Measurements from ENCODE around the gene PTPRD. TPM values are rescaled to one million over a fixed set of nuclear protein-coding genes. Genes with fewer than 3 reads are reported as not detected.

PTPRD gene
- total and polyA plus RNA-seq, 9 donors: 45.2 to 104 (median 80.0) TPM

DNA sequence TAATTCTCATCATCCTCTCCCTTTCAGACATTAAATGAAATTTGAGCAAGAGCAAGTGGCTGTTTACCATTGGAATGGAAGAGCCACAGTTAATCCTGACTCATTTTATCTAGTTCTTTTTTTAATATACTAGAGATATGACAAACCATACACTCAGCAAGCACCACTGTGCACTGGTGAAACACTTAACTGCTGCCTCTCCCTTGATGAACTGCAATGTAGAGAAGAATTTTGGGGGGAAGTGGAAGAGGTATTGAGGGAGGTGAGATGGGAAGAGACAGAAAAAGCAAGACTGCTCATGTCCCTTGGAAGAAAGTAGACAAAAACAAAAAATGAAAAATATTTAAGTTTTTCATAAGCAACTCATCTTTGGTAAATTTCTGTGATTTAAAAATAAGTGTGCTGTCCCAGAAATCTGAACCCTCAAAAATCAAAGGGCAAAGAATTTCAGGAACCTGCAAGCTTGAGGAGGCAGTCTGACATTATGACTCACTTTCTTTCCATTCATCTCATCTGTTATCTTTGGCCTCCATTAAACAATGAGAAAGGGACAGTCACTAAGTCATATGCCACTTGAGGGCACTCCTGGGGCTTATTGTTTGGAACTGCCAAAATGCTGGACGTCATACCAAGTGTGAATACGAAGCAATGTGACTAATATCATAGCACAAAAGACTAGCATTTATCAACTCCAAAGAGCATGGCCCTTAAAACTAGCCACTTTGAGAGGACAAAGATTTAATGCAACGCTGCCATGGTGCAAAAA, 2246.5 kb downstream of the PTPRD start:
- H3K4me1 ChIP-seq (ENCODE audit: control insufficient read depth, insufficient read depth, low read length): no peaks in the 10 kb centered on the region
- no peaks in the 10 kb centered on the region for H3K9me3 ChIP-seq (replicated peaks; ENCODE audit: control insufficient read depth, low read depth, low read length)
- H3K27ac ChIP-seq (ENCODE audit: low read length): no peak overlapping the region
- no peak overlapping the region for H3K4me3 ChIP-seq (ENCODE audit: low read length)
- WGBS (ENCODE audit: insufficient coverage): no CpG with 5 or more reads among the region's 3 CpGs
- no peak for DNase-seq
- H3K27me3 ChIP-seq (ENCODE audit: control insufficient read depth, insufficient read depth, low read length): no peaks in the 10 kb centered on the region
- H3K36me3 ChIP-seq (ENCODE audit: control insufficient read depth, insufficient read depth, low read length): no peaks in the 10 kb centered on the region

DNA sequence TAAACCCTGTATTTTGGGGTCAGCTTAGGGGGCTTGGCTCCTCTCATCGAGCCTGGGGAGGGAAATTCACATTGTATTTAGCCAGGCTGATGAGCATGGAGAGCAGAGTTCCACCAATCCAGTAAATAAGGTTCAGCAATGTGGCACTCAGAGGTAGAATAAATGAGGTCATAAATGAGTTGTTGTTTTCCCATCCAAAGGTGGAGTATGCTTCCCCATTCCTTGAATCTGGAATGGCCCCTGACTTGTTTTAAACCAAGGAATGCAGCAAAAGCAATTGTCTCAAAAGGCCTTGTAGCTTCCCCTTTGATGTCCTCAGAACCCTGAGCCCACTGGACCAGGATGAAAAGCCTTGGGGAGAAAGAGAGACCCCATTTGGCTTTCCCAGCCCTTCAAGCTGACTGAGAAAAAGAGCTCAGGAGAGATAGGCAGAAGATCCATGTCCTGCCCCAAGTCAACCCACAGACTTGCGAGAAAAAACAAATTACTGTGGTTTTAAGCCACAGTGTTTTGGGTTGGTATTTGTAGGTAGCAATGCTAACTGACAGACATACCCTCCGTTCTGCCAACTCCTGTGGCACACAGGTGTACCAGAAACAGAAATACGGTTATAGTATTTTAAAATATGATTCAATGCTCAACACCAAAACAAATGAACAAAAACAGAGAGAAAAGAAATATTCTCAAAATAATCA, 2247.2 kb downstream of the PTPRD start:
- Histone ChIP-seq H3K4me3 (ENCODE audit: low read length) (no peak overlapping the region), H3K4me1 (ENCODE audit: control insufficient read depth, insufficient read depth, low read length) (no peaks in the 10 kb centered on the region), H3K9me3 (replicated peaks; ENCODE audit: control insufficient read depth, low read depth, low read length) (no peaks in the 10 kb centered on the region), H3K27ac (ENCODE audit: low read length) (no peak overlapping the region), H3K27me3 (ENCODE audit: control insufficient read depth, insufficient read depth, low read length) (no peaks in the 10 kb centered on the region), H3K36me3 (ENCODE audit: control insufficient read depth, insufficient read depth, low read length) (no peaks in the 10 kb centered on the region)
- no peak for DNase-seq
- WGBS (ENCODE audit: insufficient coverage): 100% methylated on average over 1 of the region's 4 CpGs

DNA sequence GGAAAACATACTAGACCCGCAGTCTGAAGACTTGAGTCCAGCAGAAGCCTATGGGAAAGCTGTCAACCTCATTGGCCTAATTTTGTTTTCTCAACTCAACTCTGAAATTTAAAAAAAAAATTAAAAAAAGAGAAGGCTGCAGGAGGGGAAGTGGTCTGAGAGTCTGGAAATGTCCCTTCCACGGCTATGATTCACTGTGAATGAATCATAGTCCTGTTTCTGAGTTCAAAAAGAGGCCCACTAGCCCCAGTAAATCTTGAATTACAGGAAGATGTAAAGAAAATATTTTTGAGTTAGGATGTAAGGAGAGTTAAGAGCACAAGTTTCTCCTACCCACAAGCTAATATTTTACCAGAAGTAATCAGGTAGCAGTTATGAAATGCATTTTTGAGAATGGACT, 2247.8 kb downstream of the PTPRD start:
- DNase-seq: peak; percentile 13
- Histone ChIP-seq H3K36me3 (ENCODE audit: control insufficient read depth, insufficient read depth, low read length) (no peaks in the 10 kb centered on the region), H3K4me1 (ENCODE audit: control insufficient read depth, insufficient read depth, low read length) (no peaks in the 10 kb centered on the region), H3K27me3 (ENCODE audit: control insufficient read depth, insufficient read depth, low read length) (no peaks in the 10 kb centered on the region), H3K9me3 (replicated peaks; ENCODE audit: control insufficient read depth, low read depth, low read length) (no peaks in the 10 kb centered on the region), H3K4me3 (ENCODE audit: low read length) (no peak overlapping the region), H3K27ac (ENCODE audit: low read length) (no peak overlapping the region)
- WGBS (ENCODE audit: insufficient coverage): no CpG with 5 or more reads among the region's 2 CpGs

DNA sequence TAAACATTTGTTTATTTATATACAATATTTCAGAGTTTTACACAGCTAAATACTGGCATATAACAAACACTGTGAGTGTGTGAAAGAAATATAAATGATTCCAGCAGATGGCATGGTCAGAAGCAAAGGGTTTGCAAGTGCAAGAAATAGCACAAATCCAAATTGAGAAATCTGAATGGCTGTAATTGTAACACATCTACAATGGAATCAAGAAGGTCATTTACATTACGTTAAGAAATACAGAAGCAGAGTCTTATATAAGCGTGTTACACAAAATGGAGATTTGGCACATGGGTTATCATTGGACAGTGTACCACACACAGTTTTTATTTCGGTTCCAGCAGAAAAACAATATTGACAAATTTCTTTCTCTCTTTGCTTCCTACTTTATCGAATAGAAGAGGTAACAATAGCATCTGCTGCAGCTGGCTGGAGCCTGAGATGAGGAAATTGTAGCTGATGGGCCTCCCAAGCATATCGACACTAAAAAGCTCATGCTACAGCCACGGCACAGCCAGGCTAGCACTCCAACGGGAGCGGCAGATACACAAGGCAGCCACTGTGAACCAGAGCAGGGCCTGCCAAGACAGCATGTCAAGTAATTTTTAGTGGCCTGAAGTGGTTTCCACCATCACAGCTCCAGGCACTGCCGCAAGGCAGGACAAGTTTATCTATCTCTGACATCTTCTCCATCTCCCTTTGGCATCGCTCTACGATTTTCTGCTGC, 2248.6 kb downstream of the PTPRD start:
- Histone ChIP-seq H3K27me3 (ENCODE audit: control insufficient read depth, insufficient read depth, low read length) (no peaks in the 10 kb centered on the region), H3K36me3 (ENCODE audit: control insufficient read depth, insufficient read depth, low read length) (no peaks in the 10 kb centered on the region), H3K9me3 (replicated peaks; ENCODE audit: control insufficient read depth, low read depth, low read length) (no peaks in the 10 kb centered on the region), H3K27ac (ENCODE audit: low read length) (no peak overlapping the region), H3K4me3 (ENCODE audit: low read length) (no peak overlapping the region), H3K4me1 (ENCODE audit: control insufficient read depth, insufficient read depth, low read length) (no peaks in the 10 kb centered on the region)
- WGBS (ENCODE audit: insufficient coverage): 76% methylated on average over 4 of the region's 11 CpGs
- DNase-seq: no peak

DNA sequence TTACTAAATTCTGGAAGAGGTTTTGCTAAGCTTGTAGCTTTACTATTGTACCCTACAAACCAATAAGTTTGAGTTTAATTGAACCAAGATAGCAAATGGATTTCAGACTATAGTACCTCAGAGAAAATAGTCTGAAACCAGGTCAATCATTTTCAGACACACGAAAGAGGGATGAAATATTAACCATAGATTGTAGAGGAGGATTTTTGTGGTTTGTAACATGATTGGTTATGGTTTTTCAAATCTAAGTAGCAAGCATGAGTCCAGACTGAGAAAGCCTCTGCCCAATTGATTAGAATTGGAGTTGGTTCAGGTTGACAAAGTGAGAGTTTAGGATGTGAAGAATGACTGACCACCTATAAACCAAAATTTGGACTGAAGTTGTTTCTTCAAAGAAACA, 2250.6 kb downstream of the PTPRD start:
- H3K4me1 ChIP-seq (ENCODE audit: control insufficient read depth, insufficient read depth, low read length): no peaks in the 10 kb centered on the region
- WGBS (ENCODE audit: insufficient coverage): no CpG with 5 or more reads among the region's 1 CpG

DNA sequence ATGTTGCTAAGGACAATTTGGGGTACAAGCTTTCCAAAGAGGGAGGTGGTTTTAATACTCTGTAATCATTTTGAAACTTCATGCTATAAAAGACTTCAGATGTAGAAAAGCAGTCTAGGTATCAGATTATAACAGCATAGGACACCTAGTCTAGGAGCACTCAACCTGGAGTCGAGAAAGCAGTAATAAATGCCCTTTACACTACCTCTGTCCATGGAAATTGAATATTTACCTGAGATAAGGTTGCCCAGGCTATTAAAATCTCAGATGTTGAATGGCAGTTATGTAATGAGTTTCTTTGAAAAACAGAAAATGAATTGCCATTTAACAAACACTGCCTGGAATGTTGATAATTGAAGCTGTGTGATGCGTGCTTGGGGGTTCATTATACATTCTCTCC, 2251.4 kb downstream of the PTPRD start:
- Histone ChIP-seq H3K27ac (ENCODE audit: low read length) (no peak overlapping the region), H3K36me3 (ENCODE audit: control insufficient read depth, insufficient read depth, low read length) (no peaks in the 10 kb centered on the region), H3K27me3 (ENCODE audit: control insufficient read depth, insufficient read depth, low read length) (no peaks in the 10 kb centered on the region), H3K4me1 (ENCODE audit: control insufficient read depth, insufficient read depth, low read length) (no peaks in the 10 kb centered on the region), H3K4me3 (ENCODE audit: low read length) (no peak overlapping the region), H3K9me3 (replicated peaks; ENCODE audit: control insufficient read depth, low read depth, low read length) (no peaks in the 10 kb centered on the region)
- DNase-seq: no peak
- WGBS (ENCODE audit: insufficient coverage): no CpG with 5 or more reads among the region's 2 CpGs

More for the DNA sequence above, 2250.6 kb downstream of the PTPRD start:
- H3K27ac ChIP-seq (ENCODE audit: low read length): no peak overlapping the region
- no peaks in the 10 kb centered on the region for H3K36me3 ChIP-seq (ENCODE audit: control insufficient read depth, insufficient read depth, low read length)
- H3K4me3 ChIP-seq (ENCODE audit: low read length): no peak overlapping the region
- no peaks in the 10 kb centered on the region for H3K27me3 ChIP-seq (ENCODE audit: control insufficient read depth, insufficient read depth, low read length)
- H3K9me3 ChIP-seq (replicated peaks; ENCODE audit: control insufficient read depth, low read depth, low read length): no peaks in the 10 kb centered on the region
- no peak for DNase-seq

DNA sequence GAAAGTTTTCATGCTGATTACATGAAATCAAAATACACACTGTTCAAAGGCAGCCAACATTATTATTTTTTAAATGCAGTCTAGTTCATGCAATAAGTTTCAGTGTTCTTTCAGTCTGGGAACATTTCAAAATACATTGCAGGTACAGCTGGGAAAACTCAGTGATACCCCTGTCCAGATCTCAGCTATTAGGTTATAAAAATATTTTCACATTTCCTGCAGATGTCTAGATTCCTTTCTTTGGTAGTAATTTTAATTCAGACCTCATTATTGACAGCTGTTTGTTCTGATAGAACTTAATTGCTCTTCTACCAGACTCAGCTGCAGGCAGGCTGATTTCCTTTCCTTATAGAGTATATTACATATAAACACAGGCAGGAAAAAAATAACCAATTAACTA, 2256.4 kb downstream of the PTPRD start:
- H3K27me3 ChIP-seq (ENCODE audit: control insufficient read depth, insufficient read depth, low read length): no peaks in the 10 kb centered on the region
- H3K4me1 ChIP-seq (ENCODE audit: control insufficient read depth, insufficient read depth, low read length): no peaks in the 10 kb centered on the region
- H3K36me3 ChIP-seq (ENCODE audit: control insufficient read depth, insufficient read depth, low read length): no peaks in the 10 kb centered on the region
- no peaks in the 10 kb centered on the region for H3K9me3 ChIP-seq (replicated peaks; ENCODE audit: control insufficient read depth, low read depth, low read length)
- H3K27ac ChIP-seq (ENCODE audit: low read length): no peak overlapping the region
- H3K4me3 ChIP-seq (ENCODE audit: low read length): no peak overlapping the region
- DNase-seq: no peak

DNA sequence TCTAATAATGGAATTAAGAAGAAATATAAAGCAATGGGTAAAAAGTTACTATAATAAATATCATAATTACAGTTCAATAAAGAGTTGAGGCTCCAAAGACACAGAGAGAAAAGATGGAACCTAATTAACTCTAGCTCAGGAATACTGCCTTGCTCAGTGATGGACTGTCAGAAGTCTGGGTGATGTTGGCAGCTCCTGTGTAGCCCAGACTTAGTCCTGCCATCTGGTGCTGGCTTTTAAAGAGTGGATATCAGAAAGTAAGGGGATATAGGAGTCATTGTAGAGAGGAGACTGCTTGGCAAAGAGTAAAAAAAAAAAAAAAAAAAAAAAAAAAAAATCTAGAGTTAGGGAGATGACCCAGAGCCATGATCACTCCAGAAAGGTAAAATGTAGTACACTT, 2261.4 kb downstream of the PTPRD start:
- Histone ChIP-seq H3K9me3 (replicated peaks; ENCODE audit: control insufficient read depth, low read depth, low read length) (no peaks in the 10 kb centered on the region), H3K27ac (ENCODE audit: low read length) (no peak overlapping the region), H3K36me3 (ENCODE audit: control insufficient read depth, insufficient read depth, low read length) (no peaks in the 10 kb centered on the region), H3K27me3 (ENCODE audit: control insufficient read depth, insufficient read depth, low read length) (no peaks in the 10 kb centered on the region), H3K4me1 (ENCODE audit: control insufficient read depth, insufficient read depth, low read length) (no peaks in the 10 kb centered on the region), H3K4me3 (ENCODE audit: low read length) (no peak overlapping the region)
- DNase-seq: no peak

DNA sequence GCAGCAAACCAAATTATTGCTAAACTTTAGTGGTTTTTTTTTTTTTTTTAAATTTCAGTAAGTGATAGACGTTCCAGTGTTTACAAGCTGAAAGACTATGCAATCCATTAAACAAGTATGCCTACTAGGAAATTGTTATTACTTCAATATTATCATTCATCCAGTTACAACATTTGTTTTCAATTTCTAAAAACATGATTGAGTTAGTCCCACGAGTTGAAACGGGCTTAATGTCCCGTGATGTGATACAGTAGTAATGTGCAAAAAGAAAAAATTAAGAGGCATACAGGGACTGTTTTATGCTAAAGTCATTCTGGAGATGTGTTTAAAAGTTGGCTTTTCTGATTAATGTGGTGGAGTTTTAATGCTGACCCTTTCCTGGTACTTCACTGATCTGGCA, 2262.9 kb downstream of the PTPRD start:
- no peak overlapping the region for H3K4me3 ChIP-seq (ENCODE audit: low read length)
- no peaks in the 10 kb centered on the region for H3K9me3 ChIP-seq (replicated peaks; ENCODE audit: control insufficient read depth, low read depth, low read length)
- DNase-seq: peak; percentile 52
- H3K27ac ChIP-seq (ENCODE audit: low read length): no peak overlapping the region
- H3K4me1 ChIP-seq (ENCODE audit: control insufficient read depth, insufficient read depth, low read length): no peaks in the 10 kb centered on the region
- WGBS (ENCODE audit: insufficient coverage): no CpG with 5 or more reads among the region's 4 CpGs
- no peaks in the 10 kb centered on the region for H3K36me3 ChIP-seq (ENCODE audit: control insufficient read depth, insufficient read depth, low read length)
- no peaks in the 10 kb centered on the region for H3K27me3 ChIP-seq (ENCODE audit: control insufficient read depth, insufficient read depth, low read length)

DNA sequence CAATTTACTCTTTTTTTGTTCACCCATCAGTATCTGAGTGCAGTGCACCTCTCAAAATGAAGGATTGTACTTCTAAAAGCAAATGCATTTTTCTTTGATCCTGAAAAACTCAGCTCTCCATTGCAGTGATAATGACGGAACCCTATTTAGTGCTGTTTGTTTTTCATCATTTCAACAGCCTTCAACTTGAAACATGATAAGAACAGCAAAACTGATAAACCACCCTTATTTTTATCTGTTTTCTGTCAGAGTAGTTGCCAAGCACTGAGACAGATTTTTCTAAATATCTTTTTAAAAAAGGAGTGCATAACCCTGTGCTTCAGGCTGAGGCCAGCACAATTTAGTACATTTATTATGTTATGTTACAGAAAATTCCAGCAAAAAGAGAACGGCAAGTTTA, 2263.4 kb downstream of the PTPRD start:
- DNase-seq: peak; percentile 11
- Histone ChIP-seq H3K9me3 (replicated peaks; ENCODE audit: control insufficient read depth, low read depth, low read length) (no peaks in the 10 kb centered on the region), H3K4me3 (ENCODE audit: low read length) (no peak overlapping the region), H3K36me3 (ENCODE audit: control insufficient read depth, insufficient read depth, low read length) (no peaks in the 10 kb centered on the region), H3K27ac (ENCODE audit: low read length) (no peak overlapping the region), H3K4me1 (ENCODE audit: control insufficient read depth, insufficient read depth, low read length) (no peaks in the 10 kb centered on the region), H3K27me3 (ENCODE audit: control insufficient read depth, insufficient read depth, low read length) (no peaks in the 10 kb centered on the region)
- no CpG with 5 or more reads among the region's 2 CpGs for WGBS (ENCODE audit: insufficient coverage)
